ENCODE measurements around the gene YWHAH. TPM values are rescaled to one million over a fixed set of nuclear protein-coding genes. Genes with fewer than 3 reads are reported as not detected.
A peak's percentile ranks its signal among the peaks of the same experiment; 100 is the strongest.

YWHAH gene
- polyA plus RNA-seq, 2 of the 4 experiments (the other 2 are of a cell fraction), result 91.9 to 137 TPM

DNA sequence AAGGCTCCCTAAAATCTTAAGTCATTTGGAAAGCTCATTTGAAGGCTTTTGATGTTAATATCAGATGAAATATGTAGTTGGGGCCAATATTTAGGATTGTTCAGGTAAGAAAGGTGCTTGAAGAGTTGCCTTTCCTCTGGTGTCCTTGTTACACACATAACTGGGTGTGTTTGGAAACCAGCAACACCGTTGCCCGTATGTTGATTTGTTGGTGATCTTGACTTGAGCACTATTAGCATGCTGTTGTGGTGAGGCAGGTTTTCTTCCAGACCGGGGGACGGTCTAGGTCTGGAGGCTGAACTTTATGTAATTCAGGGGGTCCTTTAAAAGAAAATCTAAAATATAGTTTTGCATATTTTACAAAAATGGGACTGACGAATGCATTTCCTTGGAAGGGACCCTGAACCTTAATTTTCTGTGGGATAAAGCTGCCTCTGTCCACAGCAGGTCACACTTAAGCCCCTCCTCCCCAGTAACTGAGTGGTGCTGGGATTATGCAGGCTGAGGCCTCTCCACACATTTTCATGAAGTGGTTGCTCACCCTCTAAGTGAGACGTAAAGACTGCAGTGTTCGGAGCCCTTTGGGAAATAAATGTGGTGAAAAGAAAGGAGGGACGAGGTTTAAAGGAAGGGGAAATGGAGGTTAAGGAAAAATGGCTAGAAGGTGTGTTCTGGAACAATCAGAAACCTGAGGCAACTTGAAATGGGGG, 1.8 kb downstream of the YWHAH start (continued):
- TF ChIP-seq JUNB (IDR thresholded peaks at IDR 0.05), result no peak

DNA sequence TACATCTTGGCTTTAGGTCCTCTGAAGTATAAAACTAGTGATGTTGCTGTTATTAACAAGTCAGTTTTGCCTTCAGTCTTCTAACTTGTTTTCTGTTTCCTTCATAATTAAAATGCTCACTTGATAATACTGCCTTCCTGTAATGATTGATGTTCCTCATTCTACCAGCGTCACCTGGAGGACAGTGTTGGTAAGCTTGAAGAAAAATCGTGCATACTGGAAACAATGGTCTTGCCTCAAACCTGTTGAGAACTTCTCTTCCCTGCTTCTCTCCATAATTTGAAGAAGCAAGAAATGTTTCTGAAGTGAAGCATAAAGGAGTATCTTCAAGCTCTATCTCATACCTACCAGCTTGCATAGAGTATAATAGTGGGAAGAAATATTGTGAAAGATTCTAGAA, 3.0 kb downstream of the YWHAH start:
- no peak overlapping the region for H3K27ac ChIP-seq
- no peak for FAIRE-seq
- ChIA-PET POLR2A (no interaction called here), CTCF (interaction anchor here (0.6 to 5.6 kb wide), 13 partner anchors 10 to 387 kb away, joined by 3 to 36 read pairs (median 4); no protein-coding TSS in a partner anchor)
- no peaks in the 10 kb centered on the region for H3K9me3 ChIP-seq
- peak; percentile 31 to 43 for DNase-seq (ENCODE audit: low read depth in 1 of 2, low spot score in 1 of 2)
- TF ChIP-seq RAD21 (conservative IDR thresholded peaks at IDR 0.05 in 1 of 2, IDR thresholded peaks at IDR 0.05 in 1 of 2) (peak; percentile 66 to 68), SMC3 (IDR thresholded peaks at IDR 0.05) (peak; percentile 55), MAX (IDR thresholded peaks at IDR 0.05) (no peak)
- TF ChIP-seq, protein P1, sequence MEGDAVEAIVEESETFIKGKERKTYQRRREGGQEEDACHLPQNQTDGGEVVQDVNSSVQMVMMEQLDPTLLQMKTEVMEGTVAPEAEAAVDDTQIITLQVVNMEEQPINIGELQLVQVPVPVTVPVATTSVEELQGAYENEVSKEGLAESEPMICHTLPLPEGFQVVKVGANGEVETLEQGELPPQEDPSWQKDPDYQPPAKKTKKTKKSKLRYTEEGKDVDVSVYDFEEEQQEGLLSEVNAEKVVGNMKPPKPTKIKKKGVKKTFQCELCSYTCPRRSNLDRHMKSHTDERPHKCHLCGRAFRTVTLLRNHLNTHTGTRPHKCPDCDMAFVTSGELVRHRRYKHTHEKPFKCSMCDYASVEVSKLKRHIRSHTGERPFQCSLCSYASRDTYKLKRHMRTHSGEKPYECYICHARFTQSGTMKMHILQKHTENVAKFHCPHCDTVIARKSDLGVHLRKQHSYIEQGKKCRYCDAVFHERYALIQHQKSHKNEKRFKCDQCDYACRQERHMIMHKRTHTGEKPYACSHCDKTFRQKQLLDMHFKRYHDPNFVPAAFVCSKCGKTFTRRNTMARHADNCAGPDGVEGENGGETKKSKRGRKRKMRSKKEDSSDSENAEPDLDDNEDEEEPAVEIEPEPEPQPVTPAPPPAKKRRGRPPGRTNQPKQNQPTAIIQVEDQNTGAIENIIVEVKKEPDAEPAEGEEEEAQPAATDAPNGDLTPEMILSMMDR (IDR thresholded peaks at IDR 0.05), result peak; percentile 73
- H3K4me1 ChIP-seq, result peaks cover 49% of the 10 kb centered on the region
- no peak for ATAC-seq
- H3K4me2 ChIP-seq, result peak overlapping the region; percentile 93
- no peak overlapping the region for H3K4me3 ChIP-seq
- 3% methylated on average over 2 of the region's 2 CpGs for WGBS (ENCODE audit: missing lambda C conversion rate)

DNA sequence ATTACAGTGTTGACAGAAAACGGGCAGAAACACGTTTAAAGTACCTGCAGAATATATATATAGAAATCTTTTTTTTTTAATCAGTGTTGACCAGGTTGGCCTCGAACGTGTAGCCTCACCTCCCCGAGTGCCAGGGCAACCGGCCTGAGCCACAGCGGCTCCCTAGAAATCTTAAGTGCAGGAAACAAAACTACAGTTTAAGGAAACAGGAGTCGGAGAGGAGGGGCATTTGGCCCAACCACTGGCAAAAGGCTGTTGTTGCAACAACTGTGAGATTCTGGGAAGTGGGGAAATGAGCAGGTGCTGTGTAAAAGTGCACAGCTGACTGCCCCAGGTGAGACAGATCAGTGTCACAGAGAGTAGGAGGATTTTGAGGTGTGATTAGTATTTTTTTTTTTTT, 3.7 kb downstream of the YWHAH start:
- H3K4me1 ChIP-seq, result peaks cover 53% of the 10 kb centered on the region
- WGBS (ENCODE audit: missing lambda C conversion rate), result 85% methylated on average over 8 of the region's 8 CpGs
- DNase-seq (ENCODE audit: low read depth in 1 of 2, low spot score in 1 of 2) (no peak), ATAC-seq (no peak), FAIRE-seq (no peak)
- H3K4me3 ChIP-seq, result no peak overlapping the region
- H3K4me2 ChIP-seq, result no peak overlapping the region
- no peaks in the 10 kb centered on the region for H3K9me3 ChIP-seq
- ChIA-PET POLR2A (no interaction called here), CTCF (interaction anchor here (0.7 to 5.6 kb wide), 8 partner anchors 10 to 282 kb away, joined by 3 to 36 read pairs (median 5); no protein-coding TSS in a partner anchor)
- TF ChIP-seq TFCP2L1 (CRISPR knock-in tag; IDR thresholded peaks at IDR 0.05), result no peak
- TF ChIP-seq NR3C1 (IDR thresholded peaks at IDR 0.05), result no peak
- TF ChIP-seq, protein P2, sequence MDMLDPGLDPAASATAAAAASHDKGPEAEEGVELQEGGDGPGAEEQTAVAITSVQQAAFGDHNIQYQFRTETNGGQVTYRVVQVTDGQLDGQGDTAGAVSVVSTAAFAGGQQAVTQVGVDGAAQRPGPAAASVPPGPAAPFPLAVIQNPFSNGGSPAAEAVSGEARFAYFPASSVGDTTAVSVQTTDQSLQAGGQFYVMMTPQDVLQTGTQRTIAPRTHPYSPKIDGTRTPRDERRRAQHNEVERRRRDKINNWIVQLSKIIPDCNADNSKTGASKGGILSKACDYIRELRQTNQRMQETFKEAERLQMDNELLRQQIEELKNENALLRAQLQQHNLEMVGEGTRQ (IDR thresholded peaks at IDR 0.05), result no peak
- no peak for TF ChIP-seq CEBPB (IDR thresholded peaks at IDR 0.05)
- TF ChIP-seq, protein P1 (IDR thresholded peaks at IDR 0.05), result no peak
- no peak for TF ChIP-seq RARB (CRISPR knock-in tag; IDR thresholded peaks at IDR 0.05)
- TF ChIP-seq HDAC2 (IDR thresholded peaks at IDR 0.05), result no peak
- TF ChIP-seq JUN (IDR thresholded peaks at IDR 0.05), result no peak
- TF ChIP-seq ZC3H11A (IDR thresholded peaks at IDR 0.05), result no peak
- TF ChIP-seq ZSCAN20 (CRISPR knock-in tag; IDR thresholded peaks at IDR 0.05), result no peak
- TF ChIP-seq NFE2L2 (conservative IDR thresholded peaks at IDR 0.05; ENCODE audit: low read length), result no peak
- TF ChIP-seq, protein P3, sequence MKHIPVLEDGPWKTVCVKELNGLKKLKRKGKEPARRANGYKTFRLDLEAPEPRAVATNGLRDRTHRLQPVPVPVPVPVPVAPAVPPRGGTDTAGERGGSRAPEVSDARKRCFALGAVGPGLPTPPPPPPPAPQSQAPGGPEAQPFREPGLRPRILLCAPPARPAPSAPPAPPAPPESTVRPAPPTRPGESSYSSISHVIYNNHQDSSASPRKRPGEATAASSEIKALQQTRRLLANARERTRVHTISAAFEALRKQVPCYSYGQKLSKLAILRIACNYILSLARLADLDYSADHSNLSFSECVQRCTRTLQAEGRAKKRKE (CRISPR knock-in tag; IDR thresholded peaks at IDR 0.05; ENCODE audit: low read depth), result no peak
- H3K27ac ChIP-seq, result no peak overlapping the region

All from A549 (cell line).